ENCODE results near the gene MZF1. TPM values are rescaled to one million over a fixed set of nuclear protein-coding genes. Genes with fewer than 3 reads are reported as not detected.

The MZF1 gene
- total and polyA plus RNA-seq, 3 donors from 2014 or later: 23.9 to 56.1 (median 55.8) TPM

GRCh38 chr19:58563823-58564222 is 9.3 kb downstream of the MZF1 start:
- Histone ChIP-seq H3K4me1 (peaks cover 37% of the 10 kb centered on the region), H3K36me3 (ENCODE audit: low read depth, missing control alignments) (no peaks in the 10 kb centered on the region), H3K27me3 (no peaks in the 10 kb centered on the region), H3K4me3 (no peak overlapping the region), H3K9me3 (no peaks in the 10 kb centered on the region), H3K27ac (no peak overlapping the region)
- TF ChIP-seq POLR2A (IDR thresholded peaks at IDR 0.05): no peak
- TF ChIP-seq, protein P1, sequence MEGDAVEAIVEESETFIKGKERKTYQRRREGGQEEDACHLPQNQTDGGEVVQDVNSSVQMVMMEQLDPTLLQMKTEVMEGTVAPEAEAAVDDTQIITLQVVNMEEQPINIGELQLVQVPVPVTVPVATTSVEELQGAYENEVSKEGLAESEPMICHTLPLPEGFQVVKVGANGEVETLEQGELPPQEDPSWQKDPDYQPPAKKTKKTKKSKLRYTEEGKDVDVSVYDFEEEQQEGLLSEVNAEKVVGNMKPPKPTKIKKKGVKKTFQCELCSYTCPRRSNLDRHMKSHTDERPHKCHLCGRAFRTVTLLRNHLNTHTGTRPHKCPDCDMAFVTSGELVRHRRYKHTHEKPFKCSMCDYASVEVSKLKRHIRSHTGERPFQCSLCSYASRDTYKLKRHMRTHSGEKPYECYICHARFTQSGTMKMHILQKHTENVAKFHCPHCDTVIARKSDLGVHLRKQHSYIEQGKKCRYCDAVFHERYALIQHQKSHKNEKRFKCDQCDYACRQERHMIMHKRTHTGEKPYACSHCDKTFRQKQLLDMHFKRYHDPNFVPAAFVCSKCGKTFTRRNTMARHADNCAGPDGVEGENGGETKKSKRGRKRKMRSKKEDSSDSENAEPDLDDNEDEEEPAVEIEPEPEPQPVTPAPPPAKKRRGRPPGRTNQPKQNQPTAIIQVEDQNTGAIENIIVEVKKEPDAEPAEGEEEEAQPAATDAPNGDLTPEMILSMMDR (IDR thresholded peaks at IDR 0.05): no peak
- intact Hi-C loops (cut with DNase I; ENCODE audit: low total_unique reads): no loop called here
- no peak for DNase-seq
- 59 to 60% methylated on average over 6 of the region's 6 CpGs for WGBS, 2 donors

- Histone ChIP-seq H3K27me3 (no peaks in the 10 kb centered on the region), H3K36me3 (ENCODE audit: low read depth, missing control alignments) (no peaks in the 10 kb centered on the region), H3K4me1 (peaks cover 37% of the 10 kb centered on the region), H3K27ac (peak overlapping the region in 1 of 2 donors; percentile 45), H3K4me3 (peak overlapping the region; percentile 22 to 54), H3K9me3 (no peaks in the 10 kb centered on the region)
- TF ChIP-seq, protein P1 (IDR thresholded peaks at IDR 0.05): no peak
- no peak for TF ChIP-seq POLR2A (IDR thresholded peaks at IDR 0.05)
- intact Hi-C loops (cut with DNase I; ENCODE audit: low total_unique reads): no loop called here
- 11 to 15% methylated on average over 5 to 24 of the region's 40 CpGs for WGBS, 2 donors
- no peak for DNase-seq
Measured at GRCh38 chr19:58563034-58563573, 10.0 kb downstream of the MZF1 start.

- Histone ChIP-seq H3K9me3 (no peaks in the 10 kb centered on the region), H3K4me3 (peak overlapping the region; percentile 22 to 54), H3K27me3 (no peaks in the 10 kb centered on the region), H3K36me3 (ENCODE audit: low read depth, missing control alignments) (no peaks in the 10 kb centered on the region), H3K4me1 (peaks cover 39% of the 10 kb centered on the region), H3K27ac (peak overlapping the region in 1 of 2 donors; percentile 45)
- no peak for TF ChIP-seq POLR2A (IDR thresholded peaks at IDR 0.05)
- TF ChIP-seq, protein P1 (IDR thresholded peaks at IDR 0.05): no peak
- WGBS, 2 donors: 0 to 6% methylated on average over 1 to 82 of the region's 107 CpGs
- intact Hi-C loops (cut with DNase I; ENCODE audit: low total_unique reads): no loop called here
- DNase-seq: no peak
Measured at GRCh38 chr19:58562122-58563033, 10.8 kb downstream of the MZF1 start.

DNA sequence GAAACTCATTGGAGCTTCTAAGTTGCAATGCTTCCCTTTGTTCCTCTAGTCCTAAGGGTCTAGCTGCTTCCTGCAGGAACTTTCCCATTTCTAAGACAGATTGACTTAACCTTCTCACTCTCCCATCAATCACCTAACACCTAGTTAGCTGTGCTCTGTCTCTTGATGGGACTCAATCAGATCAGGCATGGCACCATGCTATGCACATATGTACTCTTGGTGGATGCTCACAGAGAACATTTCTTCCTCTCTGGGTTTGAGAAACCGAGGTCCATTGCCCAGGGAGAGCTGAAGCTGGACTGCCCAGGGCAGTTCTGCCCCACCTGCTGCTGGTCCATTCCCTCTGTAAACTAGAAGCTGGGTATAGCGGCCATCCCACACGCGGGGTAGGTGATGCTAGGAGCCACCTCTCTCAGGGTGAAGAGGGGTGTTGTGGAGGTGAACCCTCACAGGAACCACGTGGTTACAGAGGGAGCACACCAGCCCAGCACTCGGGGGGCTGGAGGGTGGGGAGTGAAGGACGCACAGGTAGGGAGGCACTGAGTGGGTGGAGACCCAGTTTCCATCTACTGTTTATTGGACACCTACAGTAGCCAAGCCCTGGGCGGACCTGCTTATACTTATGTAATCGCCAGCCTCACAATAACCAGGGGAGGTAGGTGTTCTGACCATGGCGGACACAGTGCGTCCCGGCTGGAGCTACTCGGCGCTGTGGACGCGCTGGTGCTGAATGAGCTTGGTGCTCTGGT is 11.6 kb downstream of the MZF1 start:
- no peak for DNase-seq
- H3K9me3 ChIP-seq: no peaks in the 10 kb centered on the region
- H3K27me3 ChIP-seq: no peaks in the 10 kb centered on the region
- WGBS, 2 donors: 41 to 43% methylated on average over 9 to 16 of the region's 16 CpGs
- H3K4me1 ChIP-seq: peaks cover 47% of the 10 kb centered on the region
- H3K36me3 ChIP-seq (ENCODE audit: low read depth, missing control alignments): no peaks in the 10 kb centered on the region
- intact Hi-C loops (cut with DNase I; ENCODE audit: low total_unique reads): no loop called here
- TF ChIP-seq, protein P1 (IDR thresholded peaks at IDR 0.05): no peak
- no peak for TF ChIP-seq POLR2A (IDR thresholded peaks at IDR 0.05)
- peak overlapping the region; percentile 22 to 54 for H3K4me3 ChIP-seq
- peak overlapping the region in 1 of 2 donors; percentile 45 for H3K27ac ChIP-seq
